SK-N-SH treated with all-trans-retinoic acid at 6 μM for 48 hours (cell line): Measurements from ENCODE around the gene PSMB7.

Experiments used
- ATAC-seq: fragments of 200-7000 bp; cut with Tn5 transposase; 3 replicates; pipeline ENCODE4 v1.9.1; 2020; ENCODE audit warnings: mild to moderate bottlenecking, moderate library complexity
- ARNTL ChIP-seq: fragments of 450-650 bp; formaldehyde crosslinking; IDR thresholded peaks from 2 replicates; pipeline ENCODE4 v1.5.0; 2020; ENCODE audit warnings: low read depth, mild to moderate bottlenecking, moderate library complexity, borderline replicate concordance
- CSDC2 ChIP-seq: fragments of 250-450 bp; sonication (Bioruptor Pico); IDR thresholded peaks from 2 replicates; pipeline ENCODE4 v1.5.0; 2020; ENCODE audit warnings: mild to moderate bottlenecking, moderate library complexity
- ESRRG ChIP-seq: fragments of 250-450 bp; sonication (Bioruptor Pico); IDR thresholded peaks from 2 replicates; pipeline ENCODE4 v1.6.1; 2021; ENCODE audit warnings: mild to moderate bottlenecking
- GLIS3 ChIP-seq: fragments of 250-450 bp; sonication (Bioruptor Pico); IDR thresholded peaks from 2 replicates; pipeline ENCODE4 v1.5.0; 2020; ENCODE audit warnings: mild to moderate bottlenecking, moderate library complexity
- ISL1 ChIP-seq: fragments of 250-450 bp; sonication (Bioruptor Pico); IDR thresholded peaks from 2 replicates; pipeline ENCODE4 v2.1.2; 2022; ENCODE audit warnings: mild to moderate bottlenecking, moderate library complexity
- OSR1 ChIP-seq: fragments of 250-450 bp; sonication (Bioruptor Pico); IDR thresholded peaks from 2 replicates; pipeline ENCODE4 v1.8.0; 2022; ENCODE audit warnings: moderate library complexity, mild to moderate bottlenecking, inconsistent platforms
- PPARA ChIP-seq: fragments of 250-450 bp; sonication (Bioruptor Pico); IDR thresholded peaks from 2 replicates; pipeline ENCODE4 v1.5.0; 2020; ENCODE audit warnings: mild to moderate bottlenecking, borderline replicate concordance
- RARB ChIP-seq: fragments of 250-450 bp; sonication (Bioruptor Pico); IDR thresholded peaks from 2 replicates; pipeline ENCODE4 v1.8.0; 2021; ENCODE audit warnings: mild to moderate bottlenecking, moderate library complexity
- TCF4 ChIP-seq: fragments of 250-450 bp; sonication (Bioruptor Pico); IDR thresholded peaks from 2 replicates; pipeline ENCODE4 v1.8.0; 2021; ENCODE audit warnings: mild to moderate bottlenecking, moderate library complexity, borderline replicate concordance
- TOX ChIP-seq: fragments of 250-450 bp; sonication (Bioruptor Pico); IDR thresholded peaks from 2 replicates; pipeline ENCODE4 v1.8.0; 2021; ENCODE audit warnings: mild to moderate bottlenecking, moderate library complexity, borderline replicate concordance
- ZC3H10 ChIP-seq: fragments of 250-450 bp; sonication (Bioruptor Pico); IDR thresholded peaks from 2 replicates; pipeline ENCODE4 v1.5.1; 2021; ENCODE audit warnings: mild to moderate bottlenecking, moderate library complexity
- ZFP30 ChIP-seq: fragments of 450-650 bp; formaldehyde crosslinking; IDR thresholded peaks from 2 replicates; pipeline ENCODE4 v1.5.0; 2022; ENCODE audit warnings: mild to moderate bottlenecking, moderate library complexity
- ZNF565 ChIP-seq: fragments of 450-650 bp; formaldehyde crosslinking; conservative IDR thresholded peaks from 2 replicates; pipeline ENCODE4 v1.5.0; 2020; ENCODE audit warnings: low read depth, mild to moderate bottlenecking, moderate library complexity
- ZNF70 ChIP-seq: fragments of 450-650 bp; formaldehyde crosslinking; IDR thresholded peaks from 2 replicates; pipeline ENCODE4 v1.5.0; 2020; ENCODE audit warnings: mild to moderate bottlenecking, moderate library complexity
- TF ChIP-seq, protein P1 (sequence below): fragments of 250-450 bp; sonication (Bioruptor Pico); IDR thresholded peaks from 2 replicates; pipeline ENCODE4 v1.5.0; 2020; ENCODE audit warnings: mild to moderate bottlenecking, moderate library complexity
- TF ChIP-seq, protein P2 (sequence below): fragments of 250-450 bp; sonication (Bioruptor Pico); IDR thresholded peaks from 2 replicates; pipeline ENCODE4 v1.5.1; 2020; ENCODE audit warnings: low read depth, mild to moderate bottlenecking, moderate library complexity
- TF ChIP-seq, protein P3 (sequence below): fragments of 250-450 bp; sonication (Bioruptor Pico); IDR thresholded peaks from 2 replicates; pipeline ENCODE4 v1.5.1; 2021; ENCODE audit warnings: mild to moderate bottlenecking, moderate library complexity
- TF ChIP-seq, protein P4 (sequence below): fragments of 250-450 bp; sonication (Bioruptor Pico); IDR thresholded peaks from 2 replicates; pipeline ENCODE4 v1.8.0; 2020; ENCODE audit warnings: mild to moderate bottlenecking, moderate library complexity, borderline replicate concordance
- TF ChIP-seq, protein P5 (sequence below): fragments of 250-450 bp; sonication (Bioruptor Pico); IDR thresholded peaks from 2 replicates; pipeline ENCODE4 v1.8.0; 2021; ENCODE audit warnings: low read depth, mild to moderate bottlenecking, moderate library complexity, borderline replicate concordance

The PSMB7 gene

DNA sequence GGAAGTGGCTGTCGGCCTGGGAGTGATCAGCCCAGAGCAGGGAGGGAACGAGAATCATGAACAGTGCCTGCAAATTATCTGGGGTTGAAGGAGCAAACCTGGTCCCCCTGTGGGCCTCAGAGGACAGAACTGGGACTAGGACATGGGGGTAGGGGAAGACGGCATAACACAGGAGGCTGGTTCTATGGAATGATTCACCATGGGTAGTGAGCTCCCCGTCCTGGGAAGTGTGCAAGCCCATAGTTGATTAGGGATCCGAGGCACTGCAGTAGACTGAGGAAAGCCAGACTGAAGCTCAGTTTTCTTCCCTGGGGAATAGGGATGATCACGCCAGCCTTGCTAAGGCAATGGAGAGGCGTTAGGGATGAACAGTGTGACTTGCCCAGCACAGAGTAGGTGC, 40.6 kb upstream of the PSMB7 start:
- TF ChIP-seq OSR1 (CRISPR knock-in tag), result no peak
- TF ChIP-seq PPARA (CRISPR knock-in tag), result no peak
- no peak for TF ChIP-seq ESRRG (CRISPR knock-in tag)
- TF ChIP-seq GLIS3 (CRISPR knock-in tag), result no peak
- no peak for TF ChIP-seq RARB
- no peak for TF ChIP-seq CSDC2 (CRISPR knock-in tag)
- TF ChIP-seq, protein P1, sequence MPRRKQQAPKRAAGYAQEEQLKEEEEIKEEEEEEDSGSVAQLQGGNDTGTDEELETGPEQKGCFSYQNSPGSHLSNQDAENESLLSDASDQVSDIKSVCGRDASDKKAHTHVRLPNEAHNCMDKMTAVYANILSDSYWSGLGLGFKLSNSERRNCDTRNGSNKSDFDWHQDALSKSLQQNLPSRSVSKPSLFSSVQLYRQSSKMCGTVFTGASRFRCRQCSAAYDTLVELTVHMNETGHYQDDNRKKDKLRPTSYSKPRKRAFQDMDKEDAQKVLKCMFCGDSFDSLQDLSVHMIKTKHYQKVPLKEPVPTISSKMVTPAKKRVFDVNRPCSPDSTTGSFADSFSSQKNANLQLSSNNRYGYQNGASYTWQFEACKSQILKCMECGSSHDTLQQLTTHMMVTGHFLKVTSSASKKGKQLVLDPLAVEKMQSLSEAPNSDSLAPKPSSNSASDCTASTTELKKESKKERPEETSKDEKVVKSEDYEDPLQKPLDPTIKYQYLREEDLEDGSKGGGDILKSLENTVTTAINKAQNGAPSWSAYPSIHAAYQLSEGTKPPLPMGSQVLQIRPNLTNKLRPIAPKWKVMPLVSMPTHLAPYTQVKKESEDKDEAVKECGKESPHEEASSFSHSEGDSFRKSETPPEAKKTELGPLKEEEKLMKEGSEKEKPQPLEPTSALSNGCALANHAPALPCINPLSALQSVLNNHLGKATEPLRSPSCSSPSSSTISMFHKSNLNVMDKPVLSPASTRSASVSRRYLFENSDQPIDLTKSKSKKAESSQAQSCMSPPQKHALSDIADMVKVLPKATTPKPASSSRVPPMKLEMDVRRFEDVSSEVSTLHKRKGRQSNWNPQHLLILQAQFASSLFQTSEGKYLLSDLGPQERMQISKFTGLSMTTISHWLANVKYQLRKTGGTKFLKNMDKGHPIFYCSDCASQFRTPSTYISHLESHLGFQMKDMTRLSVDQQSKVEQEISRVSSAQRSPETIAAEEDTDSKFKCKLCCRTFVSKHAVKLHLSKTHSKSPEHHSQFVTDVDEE (CRISPR knock-in tag), result no peak
- TF ChIP-seq, protein P2, sequence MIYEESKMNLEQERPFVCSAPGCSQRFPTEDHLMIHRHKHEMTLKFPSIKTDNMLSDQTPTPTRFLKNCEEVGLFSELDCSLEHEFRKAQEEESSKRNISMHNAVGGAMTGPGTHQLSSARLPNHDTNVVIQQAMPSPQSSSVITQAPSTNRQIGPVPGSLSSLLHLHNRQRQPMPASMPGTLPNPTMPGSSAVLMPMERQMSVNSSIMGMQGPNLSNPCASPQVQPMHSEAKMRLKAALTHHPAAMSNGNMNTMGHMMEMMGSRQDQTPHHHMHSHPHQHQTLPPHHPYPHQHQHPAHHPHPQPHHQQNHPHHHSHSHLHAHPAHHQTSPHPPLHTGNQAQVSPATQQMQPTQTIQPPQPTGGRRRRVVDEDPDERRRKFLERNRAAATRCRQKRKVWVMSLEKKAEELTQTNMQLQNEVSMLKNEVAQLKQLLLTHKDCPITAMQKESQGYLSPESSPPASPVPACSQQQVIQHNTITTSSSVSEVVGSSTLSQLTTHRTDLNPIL (CRISPR knock-in tag), result no peak
- TF ChIP-seq, protein P3, sequence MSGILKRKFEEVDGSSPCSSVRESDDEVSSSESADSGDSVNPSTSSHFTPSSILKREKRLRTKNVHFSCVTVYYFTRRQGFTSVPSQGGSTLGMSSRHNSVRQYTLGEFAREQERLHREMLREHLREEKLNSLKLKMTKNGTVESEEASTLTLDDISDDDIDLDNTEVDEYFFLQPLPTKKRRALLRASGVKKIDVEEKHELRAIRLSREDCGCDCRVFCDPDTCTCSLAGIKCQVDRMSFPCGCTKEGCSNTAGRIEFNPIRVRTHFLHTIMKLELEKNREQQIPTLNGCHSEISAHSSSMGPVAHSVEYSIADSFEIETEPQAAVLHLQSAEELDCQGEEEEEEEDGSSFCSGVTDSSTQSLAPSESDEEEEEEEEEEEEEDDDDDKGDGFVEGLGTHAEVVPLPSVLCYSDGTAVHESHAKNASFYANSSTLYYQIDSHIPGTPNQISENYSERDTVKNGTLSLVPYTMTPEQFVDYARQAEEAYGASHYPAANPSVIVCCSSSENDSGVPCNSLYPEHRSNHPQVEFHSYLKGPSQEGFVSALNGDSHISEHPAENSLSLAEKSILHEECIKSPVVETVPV (CRISPR knock-in tag), result no peak
- no peak for TF ChIP-seq TOX (CRISPR knock-in tag)
- no peak for ATAC-seq

DNA sequence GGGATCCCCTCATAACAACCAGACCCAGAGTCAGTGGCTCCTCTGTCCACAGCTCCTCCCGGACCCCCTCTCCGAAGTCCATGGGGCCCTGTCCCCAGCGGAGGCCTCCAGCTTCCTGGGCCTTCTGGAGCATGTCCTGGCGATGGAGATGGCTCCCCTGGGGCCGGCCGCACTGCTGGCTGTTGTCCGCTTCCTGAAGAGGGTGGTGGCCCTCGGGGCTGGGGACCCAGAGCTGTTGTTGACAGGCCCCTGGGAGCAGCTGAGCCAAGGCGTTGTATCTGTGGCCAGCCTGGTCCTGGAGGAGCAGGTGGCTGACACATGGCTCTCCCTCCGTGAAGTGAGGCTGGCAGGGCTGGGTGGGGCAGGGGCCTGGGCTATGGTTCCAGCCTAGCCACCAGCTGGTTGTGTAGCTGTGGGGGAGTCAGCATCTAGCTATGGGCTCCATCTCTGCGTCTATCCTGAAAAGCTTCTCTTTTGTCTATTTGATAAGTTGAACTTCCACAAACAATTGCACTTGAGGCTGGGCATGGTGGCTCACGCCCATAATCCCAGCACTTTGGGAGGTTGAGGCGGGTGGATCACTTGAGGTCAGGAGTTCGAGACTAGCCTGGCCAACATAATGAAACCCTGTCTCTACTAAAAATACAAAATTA, 39.7 kb upstream of the PSMB7 start:
- TF ChIP-seq ZC3H10 (CRISPR knock-in tag) (no peak), ZFP30 (CRISPR knock-in tag) (no peak), TCF4 (no peak), TOX (CRISPR knock-in tag) (no peak), RARB (no peak), ARNTL (no peak), ZNF565 (CRISPR knock-in tag) (no peak), ISL1 (no peak), ZNF70 (CRISPR knock-in tag) (no peak)
- TF ChIP-seq, protein P4, sequence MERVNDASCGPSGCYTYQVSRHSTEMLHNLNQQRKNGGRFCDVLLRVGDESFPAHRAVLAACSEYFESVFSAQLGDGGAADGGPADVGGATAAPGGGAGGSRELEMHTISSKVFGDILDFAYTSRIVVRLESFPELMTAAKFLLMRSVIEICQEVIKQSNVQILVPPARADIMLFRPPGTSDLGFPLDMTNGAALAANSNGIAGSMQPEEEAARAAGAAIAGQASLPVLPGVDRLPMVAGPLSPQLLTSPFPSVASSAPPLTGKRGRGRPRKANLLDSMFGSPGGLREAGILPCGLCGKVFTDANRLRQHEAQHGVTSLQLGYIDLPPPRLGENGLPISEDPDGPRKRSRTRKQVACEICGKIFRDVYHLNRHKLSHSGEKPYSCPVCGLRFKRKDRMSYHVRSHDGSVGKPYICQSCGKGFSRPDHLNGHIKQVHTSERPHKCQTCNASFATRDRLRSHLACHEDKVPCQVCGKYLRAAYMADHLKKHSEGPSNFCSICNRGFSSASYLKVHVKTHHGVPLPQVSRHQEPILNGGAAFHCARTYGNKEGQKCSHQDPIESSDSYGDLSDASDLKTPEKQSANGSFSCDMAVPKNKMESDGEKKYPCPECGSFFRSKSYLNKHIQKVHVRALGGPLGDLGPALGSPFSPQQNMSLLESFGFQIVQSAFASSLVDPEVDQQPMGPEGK (CRISPR knock-in tag), result no peak
- TF ChIP-seq, protein P1 (CRISPR knock-in tag), result no peak
- TF ChIP-seq, protein P2 (CRISPR knock-in tag), result no peak
- TF ChIP-seq, protein P5, sequence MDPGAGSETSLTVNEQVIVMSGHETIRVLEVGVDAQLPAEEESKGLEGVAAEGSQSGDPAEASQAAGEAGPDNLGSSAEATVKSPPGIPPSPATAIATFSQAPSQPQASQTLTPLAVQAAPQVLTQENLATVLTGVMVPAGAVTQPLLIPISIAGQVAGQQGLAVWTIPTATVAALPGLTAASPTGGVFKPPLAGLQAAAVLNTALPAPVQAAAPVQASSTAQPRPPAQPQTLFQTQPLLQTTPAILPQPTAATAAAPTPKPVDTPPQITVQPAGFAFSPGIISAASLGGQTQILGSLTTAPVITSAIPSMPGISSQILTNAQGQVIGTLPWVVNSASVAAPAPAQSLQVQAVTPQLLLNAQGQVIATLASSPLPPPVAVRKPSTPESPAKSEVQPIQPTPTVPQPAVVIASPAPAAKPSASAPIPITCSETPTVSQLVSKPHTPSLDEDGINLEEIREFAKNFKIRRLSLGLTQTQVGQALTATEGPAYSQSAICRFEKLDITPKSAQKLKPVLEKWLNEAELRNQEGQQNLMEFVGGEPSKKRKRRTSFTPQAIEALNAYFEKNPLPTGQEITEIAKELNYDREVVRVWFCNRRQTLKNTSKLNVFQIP (CRISPR knock-in tag), result no peak
- no peak for ATAC-seq
